ENCODE data around the gene NPFFR1. TPM values are rescaled to one million over a fixed set of nuclear protein-coding genes. Genes with fewer than 3 reads are reported as not detected.
A peak's percentile ranks its signal among the peaks of the same experiment; 100 is the strongest.
"Not testable (repeated sequence)": the region's sequence is repeated elsewhere in the genome, so short reads cannot be mapped to it uniquely, and the experiment has no call there.

Gene NPFFR1
- total RNA-seq, 2 donors from 2014 or later, result not detected

GRCh38 chr10:70233109-70233938 lies 50.5 kb downstream of the NPFFR1 start, which contains the start of gene PPA1:
TSS of gene PPA1 (minus strand) at chr10:70233429. CDS start at chr10:70233327, 102 bp downstream.
- DNase-seq (peak; percentile 100), ATAC-seq (peak; percentile 93)
- H3K4me1 Mint-ChIP-seq, result peaks cover 24% of the 10 kb centered on the region
- no peaks in the 10 kb centered on the region for H3K9me3 ChIP-seq (ENCODE audit: control insufficient read depth, low read length, poor library complexity, severe bottlenecking)
- peaks cover 11% of the 10 kb centered on the region for H3K27me3 Mint-ChIP-seq
- peak within 1 kb of the TSS; percentile 87 for H3K27ac Mint-ChIP-seq
- peak within 1 kb of the TSS; percentile 96 for H3K4me3 Mint-ChIP-seq
- H3K36me3 Mint-ChIP-seq (ENCODE audit: low read depth), result peaks cover 8% of the 10 kb centered on the region

GRCh38 chr10:70232859-70233108 lies 51.0 kb downstream of the NPFFR1 start:
- Mint-ChIP-seq H3K27me3 (peaks cover 11% of the 10 kb centered on the region), H3K36me3 (ENCODE audit: low read depth) (peaks cover 8% of the 10 kb centered on the region), H3K4me3 (peak overlapping the region; percentile 96), H3K4me1 (peaks cover 24% of the 10 kb centered on the region), H3K27ac (peak overlapping the region; percentile 87)
- DNase-seq, result no peak
- ATAC-seq, result no peak
- no peaks in the 10 kb centered on the region for H3K9me3 ChIP-seq (ENCODE audit: control insufficient read depth, low read length, poor library complexity, severe bottlenecking)

- peak; percentile 16 for ATAC-seq
- Mint-ChIP-seq H3K36me3 (ENCODE audit: low read depth) (peaks cover 7% of the 10 kb centered on the region), H3K4me3 (peak overlapping the region; percentile 96), H3K4me1 (peaks cover 23% of the 10 kb centered on the region), H3K27ac (peak overlapping the region; percentile 87), H3K27me3 (peaks cover 8% of the 10 kb centered on the region)
- peak in 1 of 3 donors; percentile 19 for DNase-seq
- no peaks in the 10 kb centered on the region for H3K9me3 ChIP-seq (ENCODE audit: control insufficient read depth, low read length, poor library complexity, severe bottlenecking)
Observed at GRCh38 chr10:70232155-70232858, 51.5 kb downstream of the NPFFR1 start.

- Mint-ChIP-seq H3K27me3 (no peaks in the 10 kb centered on the region), H3K36me3 (ENCODE audit: low read depth) (peaks cover 4% of the 10 kb centered on the region), H3K27ac (no peak overlapping the region), H3K4me1 (peaks cover 16% of the 10 kb centered on the region), H3K4me3 (no peak overlapping the region)
- H3K9me3 ChIP-seq (ENCODE audit: control insufficient read depth, low read length, poor library complexity, severe bottlenecking), result no peaks in the 10 kb centered on the region
- no peak for ATAC-seq
- no peak for DNase-seq
Observed at GRCh38 chr10:70228491-70228890, 55.3 kb downstream of the NPFFR1 start.

- ATAC-seq (no peak), DNase-seq (no peak)
- no peaks in the 10 kb centered on the region for H3K9me3 ChIP-seq (ENCODE audit: control insufficient read depth, low read length, poor library complexity, severe bottlenecking)
- Mint-ChIP-seq H3K36me3 (ENCODE audit: low read depth) (peaks cover 4% of the 10 kb centered on the region), H3K27me3 (no peaks in the 10 kb centered on the region), H3K4me1 (peaks cover 17% of the 10 kb centered on the region), H3K27ac (no peak overlapping the region), H3K4me3 (no peak overlapping the region)
Observed at GRCh38 chr10:70227548-70228320, 56.1 kb downstream of the NPFFR1 start.

GRCh38 chr10:70223728-70224127 lies 60.1 kb downstream of the NPFFR1 start:
- Mint-ChIP-seq H3K4me1 (peaks cover 17% of the 10 kb centered on the region), H3K27me3 (no peaks in the 10 kb centered on the region), H3K27ac (no peak overlapping the region), H3K4me3 (no peak overlapping the region), H3K36me3 (ENCODE audit: low read depth) (peaks cover 2% of the 10 kb centered on the region)
- ATAC-seq (no peak), DNase-seq (no peak)
- no peaks in the 10 kb centered on the region for H3K9me3 ChIP-seq (ENCODE audit: control insufficient read depth, low read length, poor library complexity, severe bottlenecking)

GRCh38 chr10:70222811-70223447 lies 60.9 kb downstream of the NPFFR1 start:
- not testable (repeated sequence) for DNase-seq; H3K27me3 Mint-ChIP-seq; ATAC-seq; H3K27ac Mint-ChIP-seq; H3K9me3 ChIP-seq (ENCODE audit: control insufficient read depth, low read length, poor library complexity, severe bottlenecking); H3K36me3 Mint-ChIP-seq (ENCODE audit: low read depth); H3K4me3 Mint-ChIP-seq
- H3K4me1 Mint-ChIP-seq, result peaks cover 16% of the 10 kb centered on the region

- no peak for ATAC-seq
Observed at GRCh38 chr10:70222340-70222794, 61.4 kb downstream of the NPFFR1 start.

GRCh38 chr10:70221030-70221429 lies 62.8 kb downstream of the NPFFR1 start:
- peak overlapping the region; percentile 31 for H3K4me3 Mint-ChIP-seq

More at GRCh38 chr10:70222340-70222794, 61.4 kb downstream of the NPFFR1 start:
- Mint-ChIP-seq H3K36me3 (ENCODE audit: low read depth) (peaks cover 5% of the 10 kb centered on the region), H3K4me3 (no peak overlapping the region), H3K27ac (no peak overlapping the region), H3K27me3 (no peaks in the 10 kb centered on the region), H3K4me1 (peaks cover 16% of the 10 kb centered on the region)
- H3K9me3 ChIP-seq (ENCODE audit: control insufficient read depth, low read length, poor library complexity, severe bottlenecking), result no peaks in the 10 kb centered on the region
- no peak for DNase-seq

GRCh38 chr10:70212879-70213278 lies 70.9 kb downstream of the NPFFR1 start:
- DNase-seq, result no peak
- Mint-ChIP-seq H3K27me3 (no peaks in the 10 kb centered on the region), H3K36me3 (ENCODE audit: low read depth) (peaks cover 2% of the 10 kb centered on the region), H3K27ac (peak overlapping the region; percentile 67), H3K4me1 (no peaks in the 10 kb centered on the region), H3K4me3 (no peak overlapping the region)
- no peaks in the 10 kb centered on the region for H3K9me3 ChIP-seq (ENCODE audit: control insufficient read depth, low read length, poor library complexity, severe bottlenecking)
- ATAC-seq, result no peak

More at GRCh38 chr10:70221030-70221429, 62.8 kb downstream of the NPFFR1 start:
- Mint-ChIP-seq H3K36me3 (ENCODE audit: low read depth) (peaks cover 5% of the 10 kb centered on the region), H3K4me1 (peaks cover 16% of the 10 kb centered on the region), H3K27ac (no peak overlapping the region), H3K27me3 (no peaks in the 10 kb centered on the region)
- ATAC-seq (no peak), DNase-seq (no peak)
- H3K9me3 ChIP-seq (ENCODE audit: control insufficient read depth, low read length, poor library complexity, severe bottlenecking), result no peaks in the 10 kb centered on the region

- H3K36me3 Mint-ChIP-seq (ENCODE audit: low read depth), result peaks cover 2% of the 10 kb centered on the region
Observed at GRCh38 chr10:70212277-70212676, 71.5 kb downstream of the NPFFR1 start.

GRCh38 chr10:70206762-70207161 lies 77.0 kb downstream of the NPFFR1 start:
- ATAC-seq (no peak), DNase-seq (no peak)
- Mint-ChIP-seq H3K4me1 (no peaks in the 10 kb centered on the region), H3K27ac (no peak overlapping the region), H3K36me3 (ENCODE audit: low read depth) (peaks cover 2% of the 10 kb centered on the region), H3K4me3 (no peak overlapping the region), H3K27me3 (no peaks in the 10 kb centered on the region)
- no peaks in the 10 kb centered on the region for H3K9me3 ChIP-seq (ENCODE audit: control insufficient read depth, low read length, poor library complexity, severe bottlenecking)

More at GRCh38 chr10:70212277-70212676, 71.5 kb downstream of the NPFFR1 start:
- no peaks in the 10 kb centered on the region for H3K9me3 ChIP-seq (ENCODE audit: control insufficient read depth, low read length, poor library complexity, severe bottlenecking)
- Mint-ChIP-seq H3K27me3 (no peaks in the 10 kb centered on the region), H3K4me3 (no peak overlapping the region), H3K27ac (peak overlapping the region; percentile 67), H3K4me1 (no peaks in the 10 kb centered on the region)
- no peak for ATAC-seq
- DNase-seq, result no peak
